ENCODE measurements around the gene C11orf24. TPM values are rescaled to one million over a fixed set of nuclear protein-coding genes. Genes with fewer than 3 reads are reported as not detected.

C11orf24 gene
- total and polyA plus RNA-seq, 9 of the 15 experiments (the other 6 are each of a cell fraction or from before 2014, with no cell fraction given) = 2.0 to 65.2 (median 32.5) TPM

GRCh38 chr11:68257477-68258362, 14.1 kb downstream of the C11orf24 start (continued):
- no peak for TF ChIP-seq ZNF224 (CRISPR knock-in tag; IDR thresholded peaks at IDR 0.05)
- TF ChIP-seq TEAD4 (IDR thresholded peaks at IDR 0.05; ENCODE audit: low read length) = no peak
- no peak for TF ChIP-seq TEAD4 (CRISPR knock-in tag; IDR thresholded peaks at IDR 0.05; ENCODE audit: borderline replicate concordance)
- no peak for TF ChIP-seq SREBF2 (CRISPR knock-in tag; IDR thresholded peaks at IDR 0.05)
- no peak for TF ChIP-seq SREBF1 (IDR thresholded peaks at IDR 0.05; ENCODE audit: borderline replicate concordance, low read depth, low read length)
- TF ChIP-seq, protein P1, sequence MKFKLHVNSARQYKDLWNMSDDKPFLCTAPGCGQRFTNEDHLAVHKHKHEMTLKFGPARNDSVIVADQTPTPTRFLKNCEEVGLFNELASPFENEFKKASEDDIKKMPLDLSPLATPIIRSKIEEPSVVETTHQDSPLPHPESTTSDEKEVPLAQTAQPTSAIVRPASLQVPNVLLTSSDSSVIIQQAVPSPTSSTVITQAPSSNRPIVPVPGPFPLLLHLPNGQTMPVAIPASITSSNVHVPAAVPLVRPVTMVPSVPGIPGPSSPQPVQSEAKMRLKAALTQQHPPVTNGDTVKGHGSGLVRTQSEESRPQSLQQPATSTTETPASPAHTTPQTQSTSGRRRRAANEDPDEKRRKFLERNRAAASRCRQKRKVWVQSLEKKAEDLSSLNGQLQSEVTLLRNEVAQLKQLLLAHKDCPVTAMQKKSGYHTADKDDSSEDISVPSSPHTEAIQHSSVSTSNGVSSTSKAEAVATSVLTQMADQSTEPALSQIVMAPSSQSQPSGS (CRISPR knock-in tag; IDR thresholded peaks at IDR 0.05) = no peak
- TF ChIP-seq ZNF146 (CRISPR knock-in tag; IDR thresholded peaks at IDR 0.05; ENCODE audit: unreplicated experiment) = no peak
- peak; percentile 29 to 32; a peak in 1 of 4 replicates for TF ChIP-seq NRF1 (conservative IDR thresholded peaks at IDR 0.05 in 1 of 2, IDR thresholded peaks at IDR 0.05 in 1 of 2)
- no peak for TF ChIP-seq ZNF143 (CRISPR knock-in tag; IDR thresholded peaks at IDR 0.05)
- TF ChIP-seq SAFB (IDR thresholded peaks at IDR 0.05; ENCODE audit: borderline replicate concordance, low read depth, low read length) = no peak
- TF ChIP-seq ELF4 (CRISPR knock-in tag; IDR thresholded peaks at IDR 0.05) = 0 out of 2 replicates have a peak, but pooled peaks have one; percentile 45
- TF ChIP-seq KLF10 (CRISPR knock-in tag; IDR thresholded peaks at IDR 0.05) = no peak
- TF ChIP-seq, protein P2, sequence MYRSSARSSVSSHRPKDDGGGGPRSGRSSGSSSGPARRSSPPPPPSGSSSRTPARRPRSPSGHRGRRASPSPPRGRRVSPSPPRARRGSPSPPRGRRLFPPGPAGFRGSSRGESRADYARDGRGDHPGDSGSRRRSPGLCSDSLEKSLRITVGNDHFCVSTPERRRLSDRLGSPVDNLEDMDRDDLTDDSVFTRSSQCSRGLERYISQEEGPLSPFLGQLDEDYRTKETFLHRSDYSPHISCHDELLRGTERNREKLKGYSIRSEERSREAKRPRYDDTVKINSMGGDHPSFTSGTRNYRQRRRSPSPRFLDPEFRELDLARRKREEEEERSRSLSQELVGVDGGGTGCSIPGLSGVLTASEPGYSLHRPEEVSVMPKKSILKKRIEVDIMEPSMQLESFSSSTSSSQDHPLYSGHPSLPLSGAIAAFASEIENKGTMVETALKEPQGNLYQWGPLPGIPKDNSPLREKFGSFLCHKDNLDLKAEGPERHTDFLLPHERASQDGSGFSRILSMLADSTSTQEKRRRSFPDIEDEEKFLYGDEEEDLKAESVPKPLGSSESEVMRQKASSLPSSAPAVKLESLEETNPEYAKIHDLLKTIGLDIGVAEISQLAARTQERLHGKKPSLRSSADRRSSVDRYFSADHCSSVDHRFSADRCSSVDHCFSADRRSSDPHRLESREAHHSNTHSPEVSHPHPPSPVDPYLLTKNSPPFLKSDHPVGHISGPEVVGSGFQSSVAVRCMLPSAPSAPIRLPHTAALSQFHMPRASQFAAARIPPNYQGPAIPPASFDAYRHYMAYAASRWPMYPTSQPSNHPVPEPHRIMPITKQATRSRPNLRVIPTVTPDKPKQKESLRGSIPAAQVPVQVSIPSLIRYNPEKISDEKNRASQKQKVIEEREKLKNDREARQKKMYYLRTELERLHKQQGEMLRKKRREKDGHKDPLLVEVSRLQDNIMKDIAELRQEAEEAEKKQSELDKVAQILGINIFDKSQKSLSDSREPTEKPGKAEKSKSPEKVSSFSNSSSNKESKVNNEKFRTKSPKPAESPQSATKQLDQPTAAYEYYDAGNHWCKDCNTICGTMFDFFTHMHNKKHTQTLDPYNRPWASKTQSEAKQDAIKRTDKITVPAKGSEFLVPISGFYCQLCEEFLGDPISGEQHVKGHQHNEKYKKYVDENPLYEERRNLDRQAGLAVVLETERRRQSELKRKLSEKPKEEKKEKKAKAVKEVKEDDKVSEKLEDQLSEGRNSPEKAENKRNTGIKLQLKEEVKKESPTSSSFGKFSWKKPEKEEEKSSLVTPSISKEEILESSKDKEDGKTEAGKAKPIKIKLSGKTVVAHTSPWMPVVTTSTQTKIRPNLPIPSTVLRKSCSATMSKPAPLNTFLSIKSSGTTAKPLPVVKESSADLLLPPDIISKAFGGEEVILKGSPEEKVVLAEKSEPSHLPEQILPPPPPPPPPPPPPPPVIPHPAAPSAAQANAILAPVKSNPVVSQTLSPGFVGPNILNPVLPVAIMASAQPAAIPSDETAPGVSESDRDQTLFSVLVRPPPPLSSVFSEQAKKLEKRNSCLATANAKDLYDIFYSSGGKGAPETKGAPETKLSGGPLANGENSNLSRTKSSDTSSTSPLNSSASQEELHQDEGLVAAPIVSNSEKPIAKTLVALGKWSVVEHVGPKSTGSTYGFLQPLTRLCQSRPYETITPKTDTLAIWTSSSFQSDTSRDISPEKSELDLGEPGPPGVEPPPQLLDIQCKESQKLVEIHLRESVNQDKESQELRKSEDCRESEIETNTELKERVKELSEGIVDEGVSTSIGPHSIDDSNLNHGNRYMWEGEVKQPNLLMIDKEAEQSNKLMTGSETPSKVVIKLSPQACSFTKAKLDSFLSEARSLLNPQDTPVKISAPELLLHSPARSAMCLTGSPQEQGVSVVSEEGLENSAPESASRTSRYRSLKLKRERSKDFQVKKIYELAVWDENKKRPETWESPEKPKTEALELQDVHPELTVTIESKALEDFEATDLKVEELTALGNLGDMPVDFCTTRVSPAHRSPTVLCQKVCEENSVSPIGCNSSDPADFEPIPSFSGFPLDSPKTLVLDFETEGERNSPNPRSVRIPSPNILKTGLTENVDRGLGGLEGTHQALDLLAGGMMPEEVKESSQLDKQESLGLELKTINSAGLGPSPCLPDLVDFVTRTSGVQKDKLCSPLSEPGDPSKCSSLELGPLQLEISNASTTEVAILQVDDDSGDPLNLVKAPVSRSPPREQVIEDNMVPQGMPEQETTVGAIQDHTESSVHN (IDR thresholded peaks at IDR 0.05; ENCODE audit: borderline replicate concordance in 1 of 2, low read depth in 1 of 2) = no peak
- TF ChIP-seq OTX1 (CRISPR knock-in tag; IDR thresholded peaks at IDR 0.05) = no peak
- TF ChIP-seq ZNF316 (IDR thresholded peaks at IDR 0.05) = no peak
- TF ChIP-seq RBBP5 (IDR thresholded peaks at IDR 0.05; ENCODE audit: borderline replicate concordance, insufficient read depth, low read length, poor library complexity, severe bottlenecking) = no peak
- TF ChIP-seq HDAC1 (IDR thresholded peaks at IDR 0.05) = peak in 1 of 2 experiments; percentile 44; a peak in 1 of 4 replicates
